Body of pancreas (tissue), 4 donors: Measurements from ENCODE around the gene FUT8.

Experiments used
- POLR2A ChIP-seq, 3 donors: fragments of 450-650 bp; IDR thresholded peaks; one replicate each; pipeline ENCODE4 v1.6.1; 2016; ENCODE audit warnings: antibody characterized with exemption in 3 of 3, mild to moderate bottlenecking in 2 of 3
- TF ChIP-seq, protein P1 (sequence below), 7 experiments: fragments of 450-650 bp in 4 of 7; fragments of 200-600 bp in 3 of 7; sonication (generic) in 3 of 7; IDR thresholded peaks; one replicate each; pipeline ENCODE4 v1.5.1; 2016 to 2019; ENCODE audit warnings: antibody characterized with exemption in 7 of 7

DNA sequence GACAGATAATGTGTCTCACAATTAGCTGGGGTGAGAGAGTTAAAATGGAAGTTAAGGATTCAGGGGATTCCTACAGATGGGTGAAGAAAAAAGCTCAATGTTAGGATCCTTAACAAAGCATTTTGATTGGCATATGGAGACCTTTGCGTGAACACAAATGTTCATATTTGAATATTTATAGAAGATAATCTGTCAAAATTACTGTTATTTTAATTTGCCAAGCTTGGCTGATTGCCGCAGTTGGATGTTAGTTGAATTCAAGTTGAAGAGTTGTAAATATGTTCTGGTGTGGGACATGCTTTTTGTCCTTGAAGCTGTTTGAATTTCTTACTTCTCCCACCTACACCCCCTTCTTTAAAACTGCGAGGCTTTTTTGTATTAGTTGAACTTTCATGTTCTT, 91.2 kb downstream of the FUT8 start:
- TF ChIP-seq, protein P1, sequence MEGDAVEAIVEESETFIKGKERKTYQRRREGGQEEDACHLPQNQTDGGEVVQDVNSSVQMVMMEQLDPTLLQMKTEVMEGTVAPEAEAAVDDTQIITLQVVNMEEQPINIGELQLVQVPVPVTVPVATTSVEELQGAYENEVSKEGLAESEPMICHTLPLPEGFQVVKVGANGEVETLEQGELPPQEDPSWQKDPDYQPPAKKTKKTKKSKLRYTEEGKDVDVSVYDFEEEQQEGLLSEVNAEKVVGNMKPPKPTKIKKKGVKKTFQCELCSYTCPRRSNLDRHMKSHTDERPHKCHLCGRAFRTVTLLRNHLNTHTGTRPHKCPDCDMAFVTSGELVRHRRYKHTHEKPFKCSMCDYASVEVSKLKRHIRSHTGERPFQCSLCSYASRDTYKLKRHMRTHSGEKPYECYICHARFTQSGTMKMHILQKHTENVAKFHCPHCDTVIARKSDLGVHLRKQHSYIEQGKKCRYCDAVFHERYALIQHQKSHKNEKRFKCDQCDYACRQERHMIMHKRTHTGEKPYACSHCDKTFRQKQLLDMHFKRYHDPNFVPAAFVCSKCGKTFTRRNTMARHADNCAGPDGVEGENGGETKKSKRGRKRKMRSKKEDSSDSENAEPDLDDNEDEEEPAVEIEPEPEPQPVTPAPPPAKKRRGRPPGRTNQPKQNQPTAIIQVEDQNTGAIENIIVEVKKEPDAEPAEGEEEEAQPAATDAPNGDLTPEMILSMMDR (IDR thresholded peaks at IDR 0.05) = no peak
- no peak for TF ChIP-seq POLR2A (IDR thresholded peaks at IDR 0.05)
